Measurements from ENCODE around the gene PRSS33.

PRSS33 gene

DNA sequence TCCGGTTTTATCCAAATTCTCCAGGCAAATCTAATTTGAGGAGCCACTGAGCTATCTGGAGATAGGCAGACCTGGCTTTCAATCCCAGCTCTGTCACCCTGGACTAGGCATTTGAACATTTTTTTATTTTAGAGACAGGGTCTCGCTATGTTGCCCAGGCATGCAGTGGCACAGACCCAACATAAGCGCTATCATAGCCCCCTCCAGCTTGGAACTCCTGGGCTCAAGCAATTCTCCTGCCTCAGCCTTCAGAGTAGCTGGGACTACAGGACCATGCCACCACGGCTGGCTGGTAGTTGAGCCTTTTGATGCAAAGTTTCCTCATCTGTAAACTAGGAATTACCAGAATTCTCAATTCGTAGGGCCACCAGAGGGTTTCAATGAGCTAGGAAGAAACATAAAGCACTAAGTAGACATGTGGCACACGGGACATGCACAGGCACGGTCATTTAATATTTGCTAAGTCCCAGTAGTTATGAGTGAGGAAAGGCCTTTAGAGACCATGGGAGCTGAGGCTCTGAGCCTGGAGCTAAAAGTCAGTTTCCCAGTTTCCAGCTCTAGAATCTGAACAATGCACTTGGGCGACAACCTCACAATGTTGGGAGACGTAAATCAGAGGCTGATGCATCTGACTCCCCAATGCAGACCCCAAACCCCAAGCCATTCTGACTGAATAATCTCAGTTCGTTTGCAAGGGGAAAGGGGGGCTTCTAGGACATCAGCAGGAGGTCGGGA, 11.4 kb downstream of the PRSS33 start:
- no peak for DNase-seq

DNA sequence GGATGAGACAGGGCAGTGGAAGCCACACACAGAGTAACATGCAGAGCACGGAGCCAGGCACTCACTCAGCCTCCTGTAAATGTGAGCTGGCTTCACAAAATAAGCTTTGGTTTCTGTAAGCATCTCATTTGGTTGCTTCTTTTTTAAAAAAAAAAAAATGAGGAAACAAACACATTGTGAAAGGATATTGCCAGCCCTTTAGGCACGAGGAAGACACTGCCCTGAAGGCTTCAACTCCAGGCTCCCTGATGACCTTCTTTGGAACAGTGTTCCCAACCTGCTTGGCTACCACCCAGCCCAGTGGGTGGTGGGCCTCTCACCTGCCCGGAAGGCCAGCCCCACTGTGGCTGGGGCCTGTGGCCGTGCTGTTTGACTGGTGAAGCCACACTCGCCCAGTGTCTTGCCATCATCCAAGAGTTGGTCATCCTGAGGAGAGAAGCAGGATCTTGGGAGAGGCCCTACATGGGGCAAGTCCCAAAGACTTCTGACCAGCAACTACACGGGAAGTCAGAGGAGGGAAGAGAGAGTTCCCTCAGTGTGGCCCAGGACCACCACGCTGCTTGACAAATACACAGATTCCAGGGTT, 12.1 kb downstream of the PRSS33 start:
- no peak for DNase-seq

DNA sequence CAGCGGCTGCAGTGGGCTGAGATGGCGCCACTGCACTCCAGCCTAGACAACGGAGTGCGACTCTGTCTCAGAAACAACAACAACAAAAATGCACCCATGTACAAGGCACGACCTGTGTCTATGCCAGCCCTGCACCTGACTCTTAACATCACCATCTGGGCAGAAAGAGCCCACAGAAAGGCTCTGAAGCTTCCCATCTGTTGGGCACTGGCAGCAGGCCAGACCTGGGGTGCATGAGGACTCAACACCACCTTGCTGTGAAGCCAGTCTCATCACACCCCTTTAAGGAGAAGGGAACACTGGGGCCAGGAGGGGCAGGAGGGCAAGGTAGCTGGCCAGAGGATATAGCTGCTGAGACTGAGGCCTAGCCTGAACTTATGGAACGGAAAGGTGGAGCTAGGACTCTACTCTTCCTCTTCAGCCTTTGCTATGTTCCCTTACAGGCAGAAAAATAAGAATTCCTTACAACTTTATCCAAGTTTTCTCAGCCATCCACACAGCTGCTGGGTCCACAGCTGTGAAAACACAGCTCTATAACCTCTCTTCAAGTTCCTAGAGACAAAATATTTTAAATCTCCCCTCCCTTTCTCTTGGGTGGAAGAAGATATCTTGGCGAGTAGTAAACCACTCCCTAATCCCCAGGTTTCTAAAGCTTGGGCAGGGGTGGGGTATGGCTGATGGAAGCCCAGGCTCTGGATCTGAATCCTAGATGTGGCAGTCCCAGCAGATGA, 13.0 kb downstream of the PRSS33 start:
- DNase-seq, result no peak

DNA sequence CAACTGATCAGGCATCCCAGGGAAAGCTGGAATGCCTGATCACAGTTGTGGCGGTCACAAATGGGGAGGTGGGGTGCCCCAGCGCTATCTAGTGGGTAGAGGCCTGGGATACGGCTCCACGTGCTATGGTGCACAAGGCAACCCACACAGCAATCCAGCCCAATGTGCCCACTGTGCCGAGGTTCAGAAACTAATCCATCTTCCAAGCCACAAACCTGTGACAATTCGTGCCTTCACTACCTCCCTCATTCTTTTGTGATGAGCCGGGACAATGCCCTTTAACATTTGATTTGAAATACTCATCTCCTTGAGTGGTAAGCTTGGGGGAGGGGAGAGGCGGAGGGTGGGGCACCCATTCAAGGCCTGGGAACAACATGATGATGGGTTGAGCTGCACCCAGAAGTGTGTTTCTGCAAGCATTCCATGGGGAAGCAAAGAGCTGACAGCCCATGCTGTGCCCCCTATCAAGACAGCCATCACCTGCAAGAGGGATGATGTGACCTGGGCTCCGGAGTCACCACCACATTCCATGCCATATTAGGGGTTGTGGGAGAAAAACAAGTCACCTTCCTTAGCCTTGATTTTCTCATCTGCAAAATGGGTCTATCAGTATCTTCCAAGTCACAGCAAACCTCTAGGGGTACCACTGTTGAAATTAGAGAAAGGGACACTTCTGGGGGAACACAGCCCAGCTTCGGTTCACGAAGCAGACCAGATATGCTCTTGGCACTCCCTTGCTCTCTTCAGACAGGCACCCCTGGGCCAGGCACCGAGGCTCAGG, 14.0 kb downstream of the PRSS33 start:
- no peak for DNase-seq

- DNase-seq, result no peak
Measured at GRCh38 chr16:2771496-2772402, 15.6 kb downstream of the PRSS33 start.

GRCh38 chr16:2770057-2770951, 17.1 kb downstream of the PRSS33 start:
- no peak for DNase-seq

DNA sequence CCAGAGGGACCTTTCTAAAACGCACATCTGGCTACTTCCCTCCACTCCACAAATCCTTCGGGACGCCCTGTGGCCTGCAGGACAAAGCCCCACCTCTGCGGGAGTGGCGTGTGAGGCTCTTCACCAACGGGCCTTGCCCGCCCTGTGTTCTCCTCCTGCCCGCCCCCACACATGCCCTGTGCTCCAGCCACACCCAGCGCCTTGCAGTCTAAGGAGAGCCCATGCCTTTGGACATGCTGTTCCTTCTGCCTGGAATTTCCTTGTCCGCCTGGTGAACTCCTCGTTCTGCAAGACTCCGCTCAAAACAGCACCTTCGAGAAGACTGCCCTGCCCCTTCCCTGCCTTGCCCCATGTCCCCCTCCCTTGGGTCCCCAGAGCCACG, 17.7 kb downstream of the PRSS33 start:
- DNase-seq, result no peak

- no peak for DNase-seq
Measured at GRCh38 chr16:2769100-2769529, 18.2 kb downstream of the PRSS33 start.

- DNase-seq, result no peak
Measured at GRCh38 chr16:2768403-2769089, 18.8 kb downstream of the PRSS33 start.

DNA sequence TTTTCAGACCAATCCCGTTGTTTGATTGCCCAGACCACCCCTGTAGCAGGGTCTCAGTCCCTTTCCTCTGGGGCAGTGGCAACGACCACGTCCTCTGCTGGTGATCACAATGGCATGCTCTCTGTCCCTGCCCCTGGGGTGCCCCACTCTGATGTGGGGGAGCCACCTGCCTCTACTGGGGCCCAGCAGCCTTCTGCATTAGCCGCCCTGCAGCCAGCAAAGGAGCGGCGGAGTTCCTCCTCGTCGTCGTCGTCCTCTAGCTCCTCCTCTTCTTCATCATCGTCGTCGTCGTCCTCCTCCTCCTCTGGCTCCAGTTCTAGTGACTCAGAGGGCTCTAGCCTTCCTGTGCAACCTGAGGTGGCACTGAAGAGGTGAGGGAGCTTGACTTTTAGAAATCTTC, 19.5 kb downstream of the PRSS33 start:
- no peak for DNase-seq

GRCh38 chr16:2767140-2767731, 20.1 kb downstream of the PRSS33 start:
- DNase-seq, result no peak

GRCh38 chr16:2766430-2767139, 20.8 kb downstream of the PRSS33 start:
- no peak for DNase-seq

DNA sequence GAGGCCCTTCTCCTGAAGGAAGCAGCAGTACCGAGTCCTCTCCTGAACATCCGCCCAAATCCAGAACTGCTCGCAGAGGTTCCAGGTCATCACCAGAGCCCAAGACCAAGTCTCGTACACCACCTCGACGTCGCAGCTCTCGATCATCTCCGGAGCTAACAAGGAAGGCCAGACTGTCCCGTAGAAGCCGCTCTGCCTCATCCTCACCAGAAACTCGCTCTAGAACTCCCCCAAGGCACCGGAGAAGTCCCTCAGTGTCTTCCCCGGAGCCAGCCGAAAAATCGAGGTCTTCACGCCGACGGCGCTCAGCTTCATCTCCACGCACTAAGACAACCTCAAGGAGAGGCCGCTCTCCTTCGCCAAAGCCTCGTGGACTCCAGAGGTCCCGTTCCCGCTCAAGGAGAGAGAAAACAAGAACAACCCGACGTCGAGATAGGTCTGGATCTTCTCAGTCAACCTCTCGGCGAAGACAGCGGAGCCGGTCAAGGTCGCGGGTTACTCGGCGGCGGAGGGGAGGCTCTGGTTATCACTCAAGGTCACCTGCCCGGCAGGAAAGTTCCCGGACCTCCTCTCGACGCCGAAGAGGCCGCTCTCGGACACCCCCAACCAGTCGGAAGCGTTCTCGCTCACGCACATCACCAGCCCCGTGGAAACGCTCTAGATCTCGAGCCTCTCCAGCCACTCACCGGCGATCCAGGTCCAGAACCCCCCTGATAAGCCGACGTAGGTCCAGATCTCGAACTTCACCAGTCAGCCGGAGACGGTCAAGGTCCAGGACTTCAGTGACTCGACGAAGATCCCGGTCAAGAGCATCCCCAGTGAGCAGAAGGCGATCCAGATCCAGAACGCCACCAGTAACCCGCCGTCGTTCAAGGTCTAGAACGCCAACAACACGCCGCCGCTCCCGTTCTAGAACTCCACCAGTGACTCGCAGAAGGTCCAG, 21.6 kb downstream of the PRSS33 start:
- DNase-seq, result no peak

DNA sequence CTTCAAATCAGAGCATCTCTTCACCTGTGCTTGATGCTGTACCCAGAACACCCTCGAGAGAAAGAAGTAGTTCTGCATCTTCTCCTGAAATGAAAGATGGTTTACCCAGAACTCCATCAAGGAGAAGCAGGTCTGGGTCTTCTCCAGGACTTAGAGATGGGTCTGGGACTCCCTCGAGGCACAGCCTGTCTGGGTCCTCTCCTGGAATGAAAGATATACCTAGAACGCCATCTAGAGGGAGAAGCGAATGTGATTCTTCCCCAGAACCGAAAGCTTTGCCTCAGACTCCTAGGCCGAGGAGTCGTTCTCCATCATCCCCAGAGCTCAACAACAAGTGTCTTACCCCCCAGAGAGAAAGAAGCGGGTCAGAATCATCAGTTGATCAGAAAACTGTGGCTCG, 22.6 kb downstream of the PRSS33 start:
- no peak for DNase-seq

DNA sequence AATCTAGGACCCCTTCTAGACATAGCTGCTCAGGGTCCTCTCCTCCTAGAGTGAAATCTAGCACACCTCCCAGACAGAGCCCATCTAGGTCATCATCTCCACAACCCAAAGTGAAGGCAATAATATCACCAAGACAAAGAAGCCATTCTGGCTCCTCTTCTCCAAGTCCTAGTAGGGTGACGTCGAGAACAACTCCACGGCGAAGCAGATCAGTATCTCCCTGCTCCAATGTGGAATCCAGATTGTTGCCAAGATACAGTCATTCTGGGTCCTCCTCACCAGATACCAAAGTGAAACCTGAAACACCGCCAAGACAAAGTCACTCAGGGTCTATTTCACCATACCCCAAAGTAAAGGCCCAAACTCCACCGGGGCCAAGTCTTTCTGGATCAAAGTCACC, 24.2 kb downstream of the PRSS33 start:
- no peak for DNase-seq

- DNase-seq, result no peak
Measured at GRCh38 chr16:2762711-2763110, 24.6 kb downstream of the PRSS33 start.

DNA sequence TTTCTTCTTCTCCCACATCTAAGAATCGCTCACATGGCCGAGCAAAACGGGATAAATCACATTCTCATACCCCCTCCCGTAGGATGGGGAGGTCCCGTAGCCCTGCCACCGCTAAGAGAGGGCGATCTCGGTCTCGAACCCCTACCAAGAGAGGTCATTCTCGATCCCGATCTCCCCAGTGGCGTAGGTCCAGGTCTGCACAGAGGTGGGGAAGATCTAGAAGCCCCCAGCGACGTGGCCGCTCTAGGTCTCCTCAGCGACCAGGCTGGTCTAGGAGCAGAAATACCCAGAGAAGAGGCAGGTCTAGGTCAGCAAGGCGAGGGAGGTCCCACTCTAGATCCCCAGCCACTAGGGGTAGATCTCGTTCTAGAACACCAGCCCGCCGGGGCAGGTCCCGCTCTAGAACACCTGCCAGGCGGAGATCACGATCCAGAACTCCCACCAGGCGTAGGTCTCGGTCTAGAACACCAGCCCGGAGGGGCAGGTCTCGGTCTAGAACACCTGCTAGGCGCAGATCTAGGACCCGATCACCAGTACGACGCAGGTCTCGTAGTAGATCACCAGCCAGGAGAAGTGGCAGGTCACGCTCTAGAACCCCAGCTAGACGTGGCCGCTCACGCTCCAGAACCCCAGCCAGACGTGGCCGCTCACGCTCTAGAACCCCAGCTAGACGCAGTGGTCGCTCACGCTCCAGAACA, 25.3 kb downstream of the PRSS33 start:
- DNase-seq, result no peak

- no peak for DNase-seq
Measured at GRCh38 chr16:2761472-2761871, 25.9 kb downstream of the PRSS33 start.
